ENCODE data around the gene CBX2.
A peak's percentile ranks its signal among the peaks of the same experiment; 100 is the strongest.

Gene CBX2

GRCh38 chr17:79789943-79790804 lies 12.2 kb downstream of the CBX2 start:
- peak; percentile 33 for DNase-seq

GRCh38 chr17:79790805-79791734 lies 13.1 kb downstream of the CBX2 start:
- no peak for DNase-seq

- no peak for DNase-seq
These were observed 13.8 kb downstream of the CBX2 start for GRCh38 chr17:79791735-79792161.

GRCh38 chr17:79792341-79792871 lies 14.5 kb downstream of the CBX2 start:
- no peak for DNase-seq

GRCh38 chr17:79792984-79793923 lies 15.3 kb downstream of the CBX2 start:
- DNase-seq: no peak

GRCh38 chr17:79793924-79794304 lies 16.0 kb downstream of the CBX2 start:
- DNase-seq: no peak

- no peak for DNase-seq
These were observed 16.9 kb downstream of the CBX2 start for GRCh38 chr17:79794659-79795511.

GRCh38 chr17:79795795-79796443 lies 18.0 kb downstream of the CBX2 start:
- no peak for DNase-seq

- DNase-seq: no peak
These were observed 18.5 kb downstream of the CBX2 start for GRCh38 chr17:79796444-79796762.

- DNase-seq: peak; percentile 99
These were observed 19.0 kb downstream of the CBX2 start, which contains the start of gene CBX8 for GRCh38 chr17:79796763-79797491. TSS of gene CBX8 (minus strand) at chr17:79797077. CDS start at chr17:79796998, 79 bp downstream.

GRCh38 chr17:79797492-79798298 lies 19.7 kb downstream of the CBX2 start:
- DNase-seq: no peak

GRCh38 chr17:79798299-79799173 lies 20.6 kb downstream of the CBX2 start:
- no peak for DNase-seq

- DNase-seq: no peak
These were observed 21.2 kb downstream of the CBX2 start for GRCh38 chr17:79799174-79799537.

- no peak for DNase-seq
These were observed 21.8 kb downstream of the CBX2 start for GRCh38 chr17:79799538-79800324.

- no peak for DNase-seq
These were observed 22.6 kb downstream of the CBX2 start for GRCh38 chr17:79800325-79801155.

Data from NCI-H1105 (cell line).